Measurements from ENCODE around the gene ANKRD30A.

DNA sequence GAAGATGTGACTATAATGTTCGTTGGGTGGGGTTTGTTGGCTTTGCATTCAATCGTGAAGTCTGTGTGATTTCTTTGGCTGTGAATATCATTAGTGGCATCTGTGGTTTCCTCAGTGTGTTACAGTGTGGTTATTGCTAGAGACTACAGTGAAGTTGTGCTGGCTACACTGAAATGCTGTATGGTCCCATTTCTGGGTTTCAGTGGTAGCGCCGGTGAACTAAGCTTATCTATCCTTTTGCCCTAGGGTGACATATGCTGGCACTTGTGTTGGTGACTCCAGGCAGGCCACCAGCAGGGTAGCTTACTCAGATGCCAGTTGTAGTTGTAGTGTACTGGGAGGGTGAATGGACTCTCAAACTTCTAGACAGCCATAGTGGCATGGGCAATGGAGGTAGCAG is 259.5 kb downstream of the ANKRD30A start:
- TF ChIP-seq, protein P1, sequence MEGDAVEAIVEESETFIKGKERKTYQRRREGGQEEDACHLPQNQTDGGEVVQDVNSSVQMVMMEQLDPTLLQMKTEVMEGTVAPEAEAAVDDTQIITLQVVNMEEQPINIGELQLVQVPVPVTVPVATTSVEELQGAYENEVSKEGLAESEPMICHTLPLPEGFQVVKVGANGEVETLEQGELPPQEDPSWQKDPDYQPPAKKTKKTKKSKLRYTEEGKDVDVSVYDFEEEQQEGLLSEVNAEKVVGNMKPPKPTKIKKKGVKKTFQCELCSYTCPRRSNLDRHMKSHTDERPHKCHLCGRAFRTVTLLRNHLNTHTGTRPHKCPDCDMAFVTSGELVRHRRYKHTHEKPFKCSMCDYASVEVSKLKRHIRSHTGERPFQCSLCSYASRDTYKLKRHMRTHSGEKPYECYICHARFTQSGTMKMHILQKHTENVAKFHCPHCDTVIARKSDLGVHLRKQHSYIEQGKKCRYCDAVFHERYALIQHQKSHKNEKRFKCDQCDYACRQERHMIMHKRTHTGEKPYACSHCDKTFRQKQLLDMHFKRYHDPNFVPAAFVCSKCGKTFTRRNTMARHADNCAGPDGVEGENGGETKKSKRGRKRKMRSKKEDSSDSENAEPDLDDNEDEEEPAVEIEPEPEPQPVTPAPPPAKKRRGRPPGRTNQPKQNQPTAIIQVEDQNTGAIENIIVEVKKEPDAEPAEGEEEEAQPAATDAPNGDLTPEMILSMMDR (conservative IDR thresholded peaks at IDR 0.05): no peak
- no peak for TF ChIP-seq ZFX (IDR thresholded peaks at IDR 0.05)

Data from C4-2B (cell line).